GM20000 (cell line): Measurements from ENCODE around the gene KAZN.

Experiments used
- DNase-seq: peaks from one replicate; pipeline ENCODE4 v3.0.0; 2012; ENCODE audit warnings: low spot score
- TF ChIP-seq, protein P1 (sequence below): IDR thresholded peaks from 2 replicates; pipeline ENCODE4 v1.5.1; 2012; ENCODE audit warnings: mild to moderate bottlenecking, control low read depth; ENCODE audit errors: extremely low read depth, missing control alignments

The KAZN gene

GRCh38 chr1:14817223-14818170, 219.0 kb downstream of the KAZN start:
- DNase-seq, result no peak

DNA sequence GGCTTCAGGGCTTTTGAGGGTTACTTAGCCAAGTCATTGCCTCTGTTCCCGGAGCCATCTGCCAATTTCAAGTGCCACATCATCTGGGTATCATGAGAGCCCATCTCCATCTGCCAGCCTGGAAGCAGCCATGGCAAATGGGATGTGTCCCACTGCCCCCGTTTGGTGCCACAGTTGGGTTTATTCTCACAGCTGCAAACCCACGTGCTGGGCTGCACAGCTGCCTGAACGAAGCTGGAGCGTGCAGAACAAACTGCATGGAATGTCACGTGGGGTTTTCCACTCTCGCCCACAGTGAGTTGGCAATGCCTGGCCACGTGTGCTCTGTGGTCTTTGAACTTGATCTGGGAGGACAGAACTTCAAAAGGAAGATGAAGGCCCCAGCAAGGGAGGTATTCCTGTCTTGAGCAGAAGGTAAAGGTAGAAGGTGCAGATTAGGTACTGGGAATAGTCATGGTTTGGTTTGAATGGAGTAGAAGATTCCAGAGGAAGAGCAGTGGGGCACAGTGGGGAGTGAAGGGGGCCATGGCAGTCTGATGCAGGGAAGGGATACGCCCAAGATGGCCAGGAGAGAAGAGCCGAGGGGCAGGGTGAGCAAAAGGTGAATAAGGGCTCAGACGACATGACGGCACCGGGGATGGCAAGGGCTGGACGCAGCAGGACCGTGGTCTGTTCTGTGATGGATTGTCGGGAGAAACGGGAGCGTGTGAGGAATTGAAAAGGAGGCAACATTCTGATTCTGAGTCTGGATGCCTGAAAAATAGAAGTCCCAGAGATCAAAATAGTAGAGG, 222.0 kb downstream of the KAZN start:
- DNase-seq, result no peak
- TF ChIP-seq, protein P1, sequence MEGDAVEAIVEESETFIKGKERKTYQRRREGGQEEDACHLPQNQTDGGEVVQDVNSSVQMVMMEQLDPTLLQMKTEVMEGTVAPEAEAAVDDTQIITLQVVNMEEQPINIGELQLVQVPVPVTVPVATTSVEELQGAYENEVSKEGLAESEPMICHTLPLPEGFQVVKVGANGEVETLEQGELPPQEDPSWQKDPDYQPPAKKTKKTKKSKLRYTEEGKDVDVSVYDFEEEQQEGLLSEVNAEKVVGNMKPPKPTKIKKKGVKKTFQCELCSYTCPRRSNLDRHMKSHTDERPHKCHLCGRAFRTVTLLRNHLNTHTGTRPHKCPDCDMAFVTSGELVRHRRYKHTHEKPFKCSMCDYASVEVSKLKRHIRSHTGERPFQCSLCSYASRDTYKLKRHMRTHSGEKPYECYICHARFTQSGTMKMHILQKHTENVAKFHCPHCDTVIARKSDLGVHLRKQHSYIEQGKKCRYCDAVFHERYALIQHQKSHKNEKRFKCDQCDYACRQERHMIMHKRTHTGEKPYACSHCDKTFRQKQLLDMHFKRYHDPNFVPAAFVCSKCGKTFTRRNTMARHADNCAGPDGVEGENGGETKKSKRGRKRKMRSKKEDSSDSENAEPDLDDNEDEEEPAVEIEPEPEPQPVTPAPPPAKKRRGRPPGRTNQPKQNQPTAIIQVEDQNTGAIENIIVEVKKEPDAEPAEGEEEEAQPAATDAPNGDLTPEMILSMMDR, result no peak

More at GRCh38 chr1:14817223-14818170, 219.0 kb downstream of the KAZN start:
- TF ChIP-seq, protein P1, result no peak

DNA sequence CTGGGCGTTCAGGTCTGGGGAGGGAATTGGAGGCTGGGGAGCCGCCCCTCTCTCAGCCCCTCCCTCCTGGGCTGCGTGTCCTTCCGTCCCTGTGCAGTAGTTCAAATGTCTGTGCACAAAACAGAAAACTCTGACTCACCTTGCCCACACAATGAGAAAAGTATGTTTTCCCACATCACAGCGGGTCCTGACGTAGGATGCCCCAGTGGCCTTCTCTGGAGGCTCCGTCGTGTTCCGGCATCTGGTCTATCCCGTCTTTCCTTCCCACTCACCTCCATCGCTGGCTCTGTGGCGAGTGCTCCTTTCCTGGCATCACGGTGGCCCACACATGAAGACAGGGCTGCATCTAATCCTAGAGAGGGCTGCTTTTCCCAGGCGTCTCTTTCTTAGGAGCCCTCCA, 224.0 kb downstream of the KAZN start:
- DNase-seq, result no peak
- TF ChIP-seq, protein P1, result no peak

DNA sequence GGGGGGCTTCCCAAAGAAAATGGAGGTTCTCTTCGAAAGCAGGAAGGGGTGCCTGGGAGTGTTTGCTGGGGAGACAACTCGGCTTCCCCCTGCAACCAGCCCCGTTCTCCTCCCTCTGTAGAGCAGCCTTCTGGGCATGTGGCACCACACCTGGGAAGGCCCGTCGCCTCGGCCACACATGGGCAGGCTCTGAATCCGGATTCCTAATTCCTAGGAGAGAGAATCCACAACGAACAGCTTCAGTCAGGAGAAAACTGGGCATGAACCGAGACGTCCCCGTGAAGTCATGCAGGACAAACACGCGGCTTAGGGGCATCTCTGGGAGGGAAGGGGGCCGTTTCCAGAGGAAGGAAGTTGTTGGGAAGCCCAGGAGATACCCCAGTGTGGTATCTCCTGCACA, 224.5 kb downstream of the KAZN start:
- TF ChIP-seq, protein P1, result no peak
- DNase-seq, result no peak

GRCh38 chr1:14824314-14824915, 225.9 kb downstream of the KAZN start:
- TF ChIP-seq, protein P1, result no peak
- DNase-seq, result no peak

GRCh38 chr1:14825396-14825795, 226.9 kb downstream of the KAZN start:
- no peak for DNase-seq
- TF ChIP-seq, protein P1, result no peak
